Body of pancreas (tissue), 4 donors: ENCODE results near the gene OXCT2. TPM values are rescaled to one million over a fixed set of nuclear protein-coding genes. Genes with fewer than 3 reads are reported as not detected.

Source experiments
- ATAC-seq: fragments of 150-250 bp; one replicate; pipeline ENCODE4 v1.9.1; 2016
- DNase-seq, 4 donors: peaks; one replicate each; pipeline ENCODE4 v3.0.0-alpha.2; 2019
- H3K27ac ChIP-seq, 4 donors: fragments of 200-600 bp; sonication (generic); 1 replicate in 3 of 4; 2 replicates in 1 of 4; pipeline versions ENCODE4 v1.5.1 to v1.6.1; 2016 to 2019; ENCODE audit warnings: mild to moderate bottlenecking in 1 of 4, mixed read lengths in 1 of 4, moderate library complexity in 1 of 4
- H3K27me3 ChIP-seq, 2 donors: fragments of 200-600 bp; sonication (generic); one replicate each; pipeline ENCODE4 v1.6.0; 2016; ENCODE audit warnings: mild to moderate bottlenecking in 1 of 2
- H3K36me3 ChIP-seq, 2 donors: fragments of 200-600 bp; sonication (generic); replicated peaks in 1 of 2; 2 replicates each; pipeline ENCODE4 v1.5.1; 2016; ENCODE audit warnings: low read depth in 2 of 2; ENCODE audit not compliant: insufficient read depth in 1 of 2
- H3K4me1 ChIP-seq: fragments of 200-600 bp; sonication (generic); one replicate; pipeline ENCODE4 v1.6.0; 2016
- H3K4me3 ChIP-seq, 2 donors: fragments of 200-600 bp; sonication (generic); 1 replicate in 1 of 2; 2 replicates in 1 of 2; pipeline ENCODE4 v1.5.1; 2016 to 2019
- H3K9me3 ChIP-seq, 3 donors: fragments of 200-600 bp; sonication (generic); 1 replicate in 2 of 3; 2 replicates in 1 of 3; pipeline ENCODE4 v1.5.1; 2016
- CTCF ChIP-seq, 7 experiments: fragments of 450-650 bp in 4 of 7; fragments of 200-600 bp in 3 of 7; sonication (generic) in 3 of 7; IDR thresholded peaks; one replicate each; pipeline ENCODE4 v1.5.1; 2016 to 2019; ENCODE audit warnings: antibody characterized with exemption in 7 of 7
- POLR2A ChIP-seq, 3 donors: fragments of 450-650 bp; IDR thresholded peaks; one replicate each; pipeline ENCODE4 v1.6.1; 2016; ENCODE audit warnings: antibody characterized with exemption in 3 of 3, mild to moderate bottlenecking in 2 of 3
- WGBS, 2 donors: methylation state at CpG; one replicate each; pipeline ENCODE4 v1.1.5; 2017; 5-methylcytosine and 5-hydroxymethylcytosine counted together
- intact Hi-C: fragments of 100-400 bp; cut with DNase I; formaldehyde crosslinking; loops from one replicate; pipeline ENCODE4 v1.15.1; 2023
- total RNA-seq, 2 donors: library from RNA; depleted of rRNA; stranded (reverse); fragments of >200 nt; gene quantifications; one replicate each; pipeline ENCODE4 v1.1.0, GENCODE V29; 2016

The OXCT2 gene
- total RNA-seq, 2 donors from 2014 or later: 2.6 to 4.6 TPM

- 11 to 12% methylated on average over 11 of the region's 11 CpGs for WGBS, 2 donors
- H3K36me3 ChIP-seq: no peaks in the 10 kb centered on the region
- no peaks in the 10 kb centered on the region for H3K27me3 ChIP-seq
- ATAC-seq (peak; percentile 88), DNase-seq (peak; percentile 70 to 83 (median 80))
- H3K4me3 ChIP-seq: no peak overlapping the region
- peaks cover 19% of the 10 kb centered on the region for H3K4me1 ChIP-seq
- no peaks in the 10 kb centered on the region for H3K9me3 ChIP-seq
- H3K27ac ChIP-seq: no peak overlapping the region
- intact Hi-C loops: loop anchor here (5.0 kb wide), 1 partner anchor 156 kb away; no protein-coding TSS in a partner anchor
- peak; percentile 66 to 96 (median 94) for TF ChIP-seq CTCF (IDR thresholded peaks at IDR 0.05)
- no peak for TF ChIP-seq POLR2A (IDR thresholded peaks at IDR 0.05)
These were observed 45.4 kb upstream of the OXCT2 start for GRCh38 chr1:39816415-39817090.

- 85 to 88% methylated on average over 3 of the region's 3 CpGs for WGBS, 2 donors
- Histone ChIP-seq H3K27ac (no peak overlapping the region), H3K36me3 (no peaks in the 10 kb centered on the region), H3K4me1 (peaks cover 7% of the 10 kb centered on the region), H3K27me3 (no peaks in the 10 kb centered on the region), H3K9me3 (no peaks in the 10 kb centered on the region), H3K4me3 (no peak overlapping the region)
- no peak for DNase-seq
- TF ChIP-seq CTCF (IDR thresholded peaks at IDR 0.05) (no peak), POLR2A (IDR thresholded peaks at IDR 0.05) (no peak)
- intact Hi-C loops: no loop called here
- no peak for ATAC-seq
These were observed 41.8 kb upstream of the OXCT2 start for GRCh38 chr1:39812913-39813312.

GRCh38 chr1:39808784-39809517, 37.8 kb upstream of the OXCT2 start:
- Histone ChIP-seq H3K9me3 (no peaks in the 10 kb centered on the region), H3K4me1 (no peaks in the 10 kb centered on the region), H3K4me3 (no peak overlapping the region), H3K36me3 (no peaks in the 10 kb centered on the region), H3K27ac (no peak overlapping the region), H3K27me3 (no peaks in the 10 kb centered on the region)
- TF ChIP-seq CTCF (IDR thresholded peaks at IDR 0.05): no peak
- no peak for TF ChIP-seq POLR2A (IDR thresholded peaks at IDR 0.05)
- ATAC-seq (no peak), DNase-seq (no peak)
- intact Hi-C loops: no loop called here
- WGBS, 2 donors: 65 to 66% methylated on average over 6 of the region's 8 CpGs

- DNase-seq: no peak
- no peaks in the 10 kb centered on the region for H3K4me1 ChIP-seq
- intact Hi-C loops: no loop called here
These were observed 34.2 kb upstream of the OXCT2 start for GRCh38 chr1:39805385-39805784.

More at GRCh38 chr1:39805385-39805784, 34.2 kb upstream of the OXCT2 start:
- ATAC-seq: no peak
- Histone ChIP-seq H3K9me3 (no peaks in the 10 kb centered on the region), H3K27ac (no peak overlapping the region), H3K4me3 (no peak overlapping the region), H3K27me3 (no peaks in the 10 kb centered on the region), H3K36me3 (no peaks in the 10 kb centered on the region)
- no peak for TF ChIP-seq POLR2A (IDR thresholded peaks at IDR 0.05)
- TF ChIP-seq CTCF (IDR thresholded peaks at IDR 0.05): no peak
- WGBS, 2 donors: 93 to 98% methylated on average over 2 of the region's 2 CpGs
